GM19351 (cell line): Measurements from ENCODE around the gene FRMD4B.

Experiments used
- ATAC-seq: cut with Tn5 transposase; IDR thresholded peaks from one replicate; pipeline ENCODE4 v1.9.1; 2021; ENCODE audit warnings: mild to moderate bottlenecking, moderate library complexity; ENCODE audit not compliant: unreplicated experiment

The FRMD4B gene

GRCh38 chr3:69385723-69386555 lies at the start of gene FRMD4B:
FRMD4B (minus strand) TSS chr3:69386088; CDS start chr3:69385989, 99 bp downstream.
- ATAC-seq = peak; percentile 60

GRCh38 chr3:69433969-69434325 lies 48.1 kb upstream of the FRMD4B start:
- no peak for ATAC-seq

GRCh38 chr3:69433121-69433968 lies 47.5 kb upstream of the FRMD4B start:
- ATAC-seq = no peak

DNA sequence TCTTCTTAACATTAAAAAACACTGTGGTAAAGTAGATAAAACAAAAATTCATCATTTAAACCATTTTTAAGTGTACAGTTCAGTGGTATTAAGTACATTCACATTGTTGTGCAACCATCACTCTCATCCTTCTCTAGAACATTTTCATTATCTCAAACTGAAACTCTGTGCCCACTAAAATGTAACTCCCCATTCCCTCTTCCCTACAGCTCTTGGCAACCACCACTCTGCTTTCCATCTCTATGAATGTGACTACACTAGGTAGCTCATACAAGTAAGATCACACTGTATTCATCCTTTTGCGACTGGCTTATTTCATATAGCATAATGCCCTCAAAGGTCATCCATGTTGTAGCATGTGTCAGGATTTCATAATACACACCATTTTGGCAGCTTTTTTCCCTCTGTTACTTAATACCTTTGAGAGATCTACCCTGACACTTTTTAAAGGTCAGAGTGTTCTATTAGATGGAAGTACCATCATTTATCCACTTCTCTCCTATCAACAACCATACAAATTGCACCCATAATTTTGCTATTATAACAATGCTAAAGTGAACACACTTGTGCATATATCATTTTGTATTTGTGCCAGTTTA lies 42.9 kb upstream of the FRMD4B start:
- ATAC-seq = no peak

GRCh38 chr3:69426967-69427304 lies 41.0 kb upstream of the FRMD4B start:
- ATAC-seq = no peak

DNA sequence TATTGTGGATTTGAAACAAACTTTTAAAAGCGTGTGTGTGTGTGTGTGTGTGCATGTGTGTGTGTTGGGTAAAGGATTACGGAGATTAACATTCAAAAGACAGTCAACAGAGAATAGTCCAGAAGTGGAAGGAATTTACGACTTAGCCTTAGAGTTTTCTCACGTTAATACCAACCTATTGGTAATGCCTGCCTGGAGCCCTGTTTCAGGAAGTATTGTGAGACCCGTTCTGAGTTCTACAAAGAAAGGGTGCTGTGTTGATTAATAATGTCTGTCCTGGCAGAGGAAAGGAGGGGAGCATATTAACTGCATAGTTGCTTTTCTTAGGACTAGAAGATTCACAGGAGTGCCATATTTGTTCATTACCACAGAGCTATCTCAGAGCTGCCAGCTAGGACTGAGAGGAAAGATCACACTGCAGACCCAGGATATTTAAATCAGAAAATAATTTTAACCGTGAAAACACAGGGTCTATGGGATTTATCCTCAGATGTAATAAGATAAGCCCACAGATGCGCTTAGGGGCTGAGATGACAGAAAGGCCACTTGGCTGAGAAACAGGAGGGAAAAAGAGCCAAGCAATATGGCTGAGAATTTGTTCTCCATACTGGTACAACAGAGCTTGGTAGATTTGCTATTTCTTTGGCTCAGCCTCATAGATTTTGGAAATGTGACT lies 40.5 kb upstream of the FRMD4B start:
- ATAC-seq = no peak

GRCh38 chr3:69425249-69425648 lies 39.4 kb upstream of the FRMD4B start:
- ATAC-seq = peak; percentile 97

DNA sequence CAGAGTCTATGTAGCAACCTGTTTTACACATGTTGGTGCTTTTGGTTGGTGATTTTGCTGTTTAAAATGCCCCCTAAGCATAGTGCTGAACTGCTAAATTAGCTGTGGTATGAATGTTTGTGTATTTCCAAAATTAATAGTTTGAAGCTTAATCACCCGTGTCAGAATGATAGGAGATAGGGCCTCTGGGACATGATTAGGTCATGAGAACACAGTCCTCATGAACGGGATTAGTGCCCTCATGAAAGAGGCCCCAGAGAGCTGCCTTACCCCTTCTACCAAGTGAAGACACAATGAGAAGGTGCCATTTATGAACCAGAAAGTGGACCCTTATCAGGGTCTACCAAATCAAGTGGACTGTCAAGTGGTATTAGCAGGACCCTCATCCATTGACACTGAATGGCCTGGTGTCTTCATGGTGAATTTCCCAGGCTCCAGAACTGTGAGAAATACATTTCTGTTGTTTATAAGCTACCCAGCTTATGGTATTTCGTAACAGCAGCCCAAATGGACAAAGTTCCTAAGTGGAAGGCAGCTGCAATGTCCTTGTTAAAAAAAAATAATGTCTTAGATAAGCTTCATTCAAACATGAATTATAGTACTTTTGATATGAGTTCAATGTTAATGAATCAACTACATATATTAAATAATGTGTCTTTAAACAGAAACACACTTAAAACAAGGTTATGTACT lies 37.7 kb upstream of the FRMD4B start:
- ATAC-seq = no peak

GRCh38 chr3:69422751-69423150 lies 36.9 kb upstream of the FRMD4B start:
- no peak for ATAC-seq

DNA sequence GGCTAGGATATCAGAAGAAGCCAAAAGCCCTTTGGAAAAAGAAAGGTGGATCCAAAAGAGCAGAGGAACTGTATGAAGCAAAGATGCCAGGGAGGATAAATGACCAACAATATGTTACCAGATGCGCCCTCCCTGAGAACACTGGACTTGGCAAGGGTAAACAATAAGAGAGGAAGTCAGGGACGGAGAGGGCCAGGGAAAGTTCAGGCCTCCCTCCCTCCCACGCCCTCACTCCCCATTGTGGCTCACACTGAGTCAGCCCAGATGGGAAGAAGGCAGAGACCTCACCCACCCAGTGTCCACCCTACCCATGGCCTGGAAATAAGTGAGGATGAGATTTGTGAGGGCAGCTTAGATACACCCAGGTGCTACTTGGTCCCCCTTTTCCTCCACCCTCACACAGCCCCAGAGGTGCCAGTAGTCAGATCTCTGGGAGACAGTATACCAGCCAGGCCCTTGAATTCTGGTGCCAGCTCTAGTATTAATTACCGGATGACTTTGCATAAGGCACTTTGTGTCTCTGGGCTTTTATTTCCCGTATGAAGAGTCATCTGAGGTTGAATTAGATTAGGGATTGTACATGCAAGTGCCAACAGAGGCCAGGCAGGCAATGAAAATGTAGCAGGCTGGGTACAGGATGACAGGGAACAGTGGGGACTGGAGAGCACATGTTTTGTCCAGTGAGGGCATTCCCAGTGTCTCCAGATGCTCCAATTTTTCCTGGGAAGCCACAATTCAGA lies 35.1 kb upstream of the FRMD4B start:
- no peak for ATAC-seq

GRCh38 chr3:69419276-69419675 lies 33.4 kb upstream of the FRMD4B start:
- no peak for ATAC-seq

GRCh38 chr3:69417541-69418078 lies 31.7 kb upstream of the FRMD4B start:
- no peak for ATAC-seq

DNA sequence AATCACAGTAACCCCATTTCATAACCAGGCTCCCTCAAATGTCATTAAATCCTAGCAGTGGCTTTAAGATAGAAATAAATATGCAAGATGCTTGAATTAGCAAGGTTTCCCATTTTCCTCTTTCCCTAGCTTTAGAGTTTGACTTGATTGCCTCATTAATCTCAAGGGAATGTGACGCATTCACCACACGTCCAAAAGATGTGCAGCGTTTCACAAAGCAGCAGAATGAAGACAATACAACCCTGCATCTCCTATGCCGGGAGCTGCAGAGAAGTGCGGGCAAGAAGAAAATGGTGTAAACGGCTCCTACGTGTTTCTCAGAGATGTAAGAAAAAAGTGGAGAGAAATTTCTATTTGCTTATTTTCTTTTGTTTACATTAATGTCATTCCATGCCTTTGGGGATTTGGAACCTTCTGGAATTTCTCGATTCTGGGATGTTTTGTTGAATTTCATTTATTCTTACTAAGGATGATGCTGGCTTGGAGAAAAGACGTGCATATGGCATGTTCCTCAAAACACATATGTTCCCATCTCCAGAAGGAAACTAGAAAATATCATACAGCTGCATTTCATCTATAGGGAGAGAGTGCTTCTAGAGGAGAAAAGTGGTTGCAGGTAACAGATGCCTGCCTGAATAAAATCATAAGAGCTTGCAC lies 27.8 kb upstream of the FRMD4B start:
- no peak for ATAC-seq

DNA sequence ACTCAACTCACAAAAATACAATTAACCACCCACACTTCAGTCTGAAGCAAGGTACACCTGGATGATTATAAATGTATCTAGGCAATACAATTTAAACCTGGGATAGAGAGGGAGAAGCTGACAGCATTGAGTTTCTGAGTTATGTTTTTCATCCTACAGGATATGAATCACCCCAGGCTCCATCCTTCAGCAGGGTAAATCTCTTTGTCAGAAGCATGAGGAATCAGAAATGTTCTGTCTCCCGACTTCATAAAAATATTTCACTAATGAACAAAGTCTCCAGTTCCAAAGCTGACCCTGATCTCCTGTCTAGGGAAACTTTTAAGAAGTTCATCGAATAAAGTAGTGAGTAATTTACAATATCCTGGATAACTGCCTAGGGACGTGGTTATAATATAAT lies 25.5 kb upstream of the FRMD4B start:
- ATAC-seq = no peak

DNA sequence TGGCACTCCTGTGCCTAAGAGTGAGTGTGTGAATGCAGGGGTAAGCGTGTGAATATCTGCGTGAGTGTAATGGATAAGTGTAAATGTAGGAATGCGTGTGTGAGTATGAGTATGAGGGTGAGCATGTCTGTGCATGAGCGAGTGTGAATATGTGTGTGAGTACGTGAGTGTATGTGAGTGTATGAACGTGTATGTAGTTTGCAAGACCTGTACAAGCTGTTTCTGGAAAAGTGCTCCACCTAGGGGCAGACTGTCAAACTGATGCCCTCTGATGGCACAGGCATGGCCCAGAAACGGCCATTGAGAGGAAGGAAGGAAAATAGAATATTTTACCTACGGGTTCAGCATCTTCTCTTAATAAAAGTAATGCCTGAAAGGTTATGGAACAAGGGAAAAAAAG lies 24.4 kb upstream of the FRMD4B start:
- peak; percentile 99 for ATAC-seq

DNA sequence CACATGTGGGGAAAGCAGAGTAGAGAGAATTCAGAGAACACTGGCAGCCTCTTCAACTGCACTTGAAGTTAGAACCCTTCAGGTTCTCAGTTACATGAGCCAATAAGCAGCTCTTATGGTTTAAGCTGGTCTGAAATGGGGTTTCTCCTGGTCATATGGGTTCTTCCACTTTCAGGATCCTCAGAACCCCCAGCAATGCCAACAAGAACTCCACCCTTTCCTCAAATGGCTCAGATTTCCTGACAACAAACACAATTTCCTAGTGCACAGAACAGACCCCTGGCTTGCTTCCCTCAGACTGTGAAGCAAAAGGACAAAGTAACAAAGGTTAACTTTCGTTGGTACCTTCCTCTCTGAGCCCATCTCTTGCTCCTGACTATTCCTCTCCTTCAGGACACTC lies 23.9 kb upstream of the FRMD4B start:
- no peak for ATAC-seq

DNA sequence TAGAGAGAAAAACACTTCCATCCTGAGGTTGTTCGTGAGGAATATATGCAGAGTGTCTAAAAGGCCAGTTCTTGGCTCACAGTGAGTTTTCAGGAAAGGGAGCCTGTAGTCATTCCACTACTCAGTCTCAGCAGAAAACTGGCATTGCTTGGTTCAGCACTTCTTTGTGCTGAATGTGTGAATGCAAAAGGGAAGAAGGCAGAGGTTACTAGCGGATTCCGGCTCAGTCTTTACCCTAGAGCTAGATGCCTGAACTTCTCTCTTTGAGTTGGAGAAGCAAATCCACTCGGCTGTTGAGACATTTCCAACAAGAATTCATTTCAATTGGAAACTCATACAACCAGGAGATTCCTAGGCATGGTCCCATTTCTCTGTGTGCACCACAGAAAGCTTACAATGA lies 23.1 kb upstream of the FRMD4B start:
- ATAC-seq = no peak

DNA sequence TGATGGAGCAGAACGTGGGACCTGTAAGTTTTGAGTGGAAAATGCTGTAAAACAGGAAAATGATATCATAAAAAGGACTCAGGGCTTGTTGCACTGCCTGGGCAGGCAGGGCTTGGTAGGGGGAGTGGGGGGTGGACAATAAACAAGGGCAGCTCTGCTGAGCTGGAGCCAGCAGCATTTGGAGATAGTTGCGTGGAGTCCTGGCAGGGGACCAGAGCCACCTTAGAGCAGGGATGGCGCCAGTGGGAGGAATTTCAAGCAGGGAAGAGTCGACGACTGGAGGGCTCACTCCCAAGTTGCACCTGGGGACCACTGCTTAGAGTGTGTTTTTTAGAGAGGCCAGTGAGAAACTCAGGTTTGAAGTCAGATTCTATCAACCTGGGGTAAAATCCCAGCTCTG lies 22.7 kb upstream of the FRMD4B start:
- no peak for ATAC-seq

DNA sequence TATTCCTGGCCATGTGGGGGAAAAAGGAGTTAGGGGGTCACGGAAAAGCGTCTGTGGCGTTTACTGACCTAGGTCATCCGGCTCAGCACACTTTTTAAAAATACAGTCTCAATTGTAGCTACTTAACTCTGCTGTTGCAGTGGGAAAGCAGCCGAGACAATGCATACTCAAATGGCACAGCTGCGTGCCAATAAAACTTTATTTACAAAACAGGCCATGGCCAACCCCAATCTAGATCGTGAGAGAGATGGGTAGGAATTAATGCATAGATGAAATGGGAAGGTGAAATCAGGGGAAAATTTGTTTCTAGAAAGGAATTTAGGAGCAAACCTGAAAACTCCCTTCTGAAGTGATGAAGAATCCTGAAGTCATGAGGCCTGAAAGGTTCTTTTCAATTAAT lies 22.0 kb upstream of the FRMD4B start:
- ATAC-seq = no peak
